ENCODE data around the gene SEC14L1. TPM values are rescaled to one million over a fixed set of nuclear protein-coding genes. Genes with fewer than 3 reads are reported as not detected.

SEC14L1 gene
- total RNA-seq, 1 donor from 2014 or later, result 93.2 TPM

DNA sequence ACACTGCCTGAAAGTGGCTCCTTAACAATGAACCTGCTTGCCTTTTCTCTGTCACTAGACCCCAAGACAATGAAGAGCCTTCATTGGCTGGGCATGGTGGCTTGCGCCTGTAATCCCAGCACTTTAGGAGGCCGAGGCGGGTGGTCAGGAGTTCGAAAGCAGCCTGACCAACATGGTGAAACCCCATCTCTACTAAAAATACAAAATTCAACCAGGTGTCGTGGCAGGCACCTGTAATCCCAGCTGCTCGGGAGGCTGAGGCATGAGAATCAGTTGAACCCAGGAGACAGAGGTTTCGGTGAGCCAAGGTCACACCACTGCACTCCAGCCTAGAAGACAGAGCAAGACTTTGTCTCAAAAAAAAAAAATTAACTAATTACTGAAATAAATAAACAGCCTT lies 45.3 kb upstream of the SEC14L1 start:
- no peaks in the 10 kb centered on the region for H3K9me3 ChIP-seq (ENCODE audit: insufficient read depth, low read depth, low read length)
- H2AFZ ChIP-seq (ENCODE audit: low read depth, low read length), result no peak overlapping the region
- H3K36me3 ChIP-seq (ENCODE audit: insufficient read depth, low read length), result peaks cover 28% of the 10 kb centered on the region
- Mint-ChIP-seq H3K36me3 (ENCODE audit: low read depth, unreplicated experiment) (peaks cover 25% of the 10 kb centered on the region), H3K4me1 (ENCODE audit: low read depth, unreplicated experiment) (peaks cover 7% of the 10 kb centered on the region), H3K9me3 (ENCODE audit: unreplicated experiment) (no peaks in the 10 kb centered on the region), H3K27ac (ENCODE audit: unreplicated experiment) (no peak overlapping the region), H3K4me3 (ENCODE audit: unreplicated experiment) (no peak overlapping the region), H3K27me3 (ENCODE audit: low read depth, unreplicated experiment) (no peaks in the 10 kb centered on the region)
- peaks cover 23% of the 10 kb centered on the region for H3K79me2 ChIP-seq (ENCODE audit: insufficient read depth, low read length)
- peaks cover 9% of the 10 kb centered on the region for H3K4me1 ChIP-seq (ENCODE audit: insufficient read depth, low read length)
- no peak for TF ChIP-seq EZH2 (IDR thresholded peaks at IDR 0.05; ENCODE audit: insufficient read depth, low read length)
- TF ChIP-seq, protein P1, sequence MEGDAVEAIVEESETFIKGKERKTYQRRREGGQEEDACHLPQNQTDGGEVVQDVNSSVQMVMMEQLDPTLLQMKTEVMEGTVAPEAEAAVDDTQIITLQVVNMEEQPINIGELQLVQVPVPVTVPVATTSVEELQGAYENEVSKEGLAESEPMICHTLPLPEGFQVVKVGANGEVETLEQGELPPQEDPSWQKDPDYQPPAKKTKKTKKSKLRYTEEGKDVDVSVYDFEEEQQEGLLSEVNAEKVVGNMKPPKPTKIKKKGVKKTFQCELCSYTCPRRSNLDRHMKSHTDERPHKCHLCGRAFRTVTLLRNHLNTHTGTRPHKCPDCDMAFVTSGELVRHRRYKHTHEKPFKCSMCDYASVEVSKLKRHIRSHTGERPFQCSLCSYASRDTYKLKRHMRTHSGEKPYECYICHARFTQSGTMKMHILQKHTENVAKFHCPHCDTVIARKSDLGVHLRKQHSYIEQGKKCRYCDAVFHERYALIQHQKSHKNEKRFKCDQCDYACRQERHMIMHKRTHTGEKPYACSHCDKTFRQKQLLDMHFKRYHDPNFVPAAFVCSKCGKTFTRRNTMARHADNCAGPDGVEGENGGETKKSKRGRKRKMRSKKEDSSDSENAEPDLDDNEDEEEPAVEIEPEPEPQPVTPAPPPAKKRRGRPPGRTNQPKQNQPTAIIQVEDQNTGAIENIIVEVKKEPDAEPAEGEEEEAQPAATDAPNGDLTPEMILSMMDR (IDR thresholded peaks at IDR 0.05; ENCODE audit: insufficient read depth, low read depth, low read length), result no peak
- no peak overlapping the region for H3K4me3 ChIP-seq (ENCODE audit: insufficient read depth, low read depth, low read length)
- peaks cover 5% of the 10 kb centered on the region for H4K20me1 ChIP-seq (ENCODE audit: insufficient read depth, low read length)
- DNase-seq (ENCODE audit: low read depth) (no peak), FAIRE-seq (no peak)
- H3K9ac ChIP-seq (ENCODE audit: low read length), result no peak overlapping the region
- no peak overlapping the region for H3K27ac ChIP-seq (ENCODE audit: low read depth, low read length)
- no peaks in the 10 kb centered on the region for H3K27me3 ChIP-seq (ENCODE audit: insufficient read depth, low read length)
- no peak overlapping the region for H3K4me2 ChIP-seq (ENCODE audit: low read length)

DNA sequence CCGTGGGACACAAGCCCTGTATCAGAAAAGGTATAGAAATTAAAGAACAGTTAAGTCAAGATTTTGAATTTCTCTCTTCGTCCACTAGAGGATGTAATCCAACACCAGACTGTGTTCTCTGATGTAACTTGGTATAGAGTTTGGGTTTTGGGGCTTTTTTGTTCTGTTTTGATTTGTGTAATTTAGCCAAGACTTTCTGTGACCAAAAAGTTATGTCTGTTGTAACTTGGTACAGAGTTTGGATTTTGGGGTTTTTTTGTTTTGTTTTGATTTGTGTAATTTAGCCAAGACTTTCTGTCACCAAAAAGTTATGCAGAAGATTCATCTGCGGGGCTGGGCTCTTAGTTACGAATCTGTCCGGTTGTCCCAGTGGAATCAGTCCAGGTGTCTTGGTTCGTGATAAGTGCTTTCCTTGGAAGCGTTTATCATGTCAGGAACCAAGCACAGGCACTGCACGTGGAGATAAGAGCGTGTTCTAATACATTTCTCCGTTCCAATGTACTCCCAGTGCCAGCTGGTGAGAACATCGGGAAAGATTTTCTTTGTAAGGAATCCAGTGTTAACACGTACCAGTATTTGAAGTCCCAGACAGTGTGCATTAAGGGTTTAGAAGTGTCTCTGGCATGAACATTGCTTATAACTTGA lies 44.1 kb upstream of the SEC14L1 start:
- TF ChIP-seq, protein P1 (IDR thresholded peaks at IDR 0.05; ENCODE audit: insufficient read depth, low read depth, low read length), result peak; percentile 70
- no peak for TF ChIP-seq EZH2 (IDR thresholded peaks at IDR 0.05; ENCODE audit: insufficient read depth, low read length)
- H3K9me3 ChIP-seq (ENCODE audit: insufficient read depth, low read depth, low read length), result no peaks in the 10 kb centered on the region
- peaks cover 26% of the 10 kb centered on the region for H3K36me3 ChIP-seq (ENCODE audit: insufficient read depth, low read length)
- DNase-seq (ENCODE audit: low read depth) (peak; percentile 72), FAIRE-seq (no peak)
- Mint-ChIP-seq H3K27ac (ENCODE audit: unreplicated experiment) (no peak overlapping the region), H3K4me1 (ENCODE audit: low read depth, unreplicated experiment) (peaks cover 7% of the 10 kb centered on the region), H3K27me3 (ENCODE audit: low read depth, unreplicated experiment) (no peaks in the 10 kb centered on the region), H3K9me3 (ENCODE audit: unreplicated experiment) (no peaks in the 10 kb centered on the region), H3K4me3 (ENCODE audit: unreplicated experiment) (no peak overlapping the region), H3K36me3 (ENCODE audit: low read depth, unreplicated experiment) (peaks cover 26% of the 10 kb centered on the region)
- H3K27ac ChIP-seq (ENCODE audit: low read depth, low read length), result peak overlapping the region; percentile 0
- H2AFZ ChIP-seq (ENCODE audit: low read depth, low read length), result no peak overlapping the region
- no peak overlapping the region for H3K4me2 ChIP-seq (ENCODE audit: low read length)
- peaks cover 9% of the 10 kb centered on the region for H3K4me1 ChIP-seq (ENCODE audit: insufficient read depth, low read length)
- H4K20me1 ChIP-seq (ENCODE audit: insufficient read depth, low read length), result peaks cover 5% of the 10 kb centered on the region
- H3K4me3 ChIP-seq (ENCODE audit: insufficient read depth, low read depth, low read length), result no peak overlapping the region
- H3K9ac ChIP-seq (ENCODE audit: low read length), result peak overlapping the region; percentile 17
- no peaks in the 10 kb centered on the region for H3K27me3 ChIP-seq (ENCODE audit: insufficient read depth, low read length)
- H3K79me2 ChIP-seq (ENCODE audit: insufficient read depth, low read length), result peaks cover 12% of the 10 kb centered on the region

DNA sequence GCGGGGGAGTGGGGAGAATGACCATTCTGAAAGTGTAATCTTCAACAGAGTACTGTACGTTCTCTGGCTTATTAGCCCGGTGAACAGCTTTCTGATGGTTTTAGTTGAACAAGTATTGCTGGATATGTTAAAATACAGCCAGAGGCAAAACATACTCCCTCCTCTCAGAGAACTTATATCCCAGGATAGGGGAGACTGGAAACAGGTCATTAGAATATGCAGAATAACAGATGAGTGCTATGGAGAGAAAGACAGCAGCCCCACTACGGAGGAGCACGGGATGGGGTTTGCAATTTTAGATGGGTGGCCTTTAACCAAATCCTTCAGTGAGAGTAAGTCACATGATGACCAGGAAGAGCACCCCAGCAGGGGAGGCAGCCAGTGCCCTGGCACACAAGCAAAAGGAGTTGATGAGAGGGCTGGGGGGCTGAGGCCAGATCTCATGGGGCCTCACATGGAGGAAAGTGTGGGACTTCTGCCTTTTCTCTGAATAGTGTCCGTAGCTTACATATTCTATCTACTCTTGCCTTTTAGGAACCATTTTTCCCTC lies 43.1 kb upstream of the SEC14L1 start:
- Histone ChIP-seq H3K4me2 (ENCODE audit: low read length) (no peak overlapping the region), H3K27ac (ENCODE audit: low read depth, low read length) (no peak overlapping the region), H3K9ac (ENCODE audit: low read length) (no peak overlapping the region), H2AFZ (ENCODE audit: low read depth, low read length) (no peak overlapping the region), H4K20me1 (ENCODE audit: insufficient read depth, low read length) (peaks cover 5% of the 10 kb centered on the region), H3K36me3 (ENCODE audit: insufficient read depth, low read length) (peaks cover 23% of the 10 kb centered on the region), H3K9me3 (ENCODE audit: insufficient read depth, low read depth, low read length) (no peaks in the 10 kb centered on the region), H3K79me2 (ENCODE audit: insufficient read depth, low read length) (peaks cover 6% of the 10 kb centered on the region), H3K27me3 (ENCODE audit: insufficient read depth, low read length) (no peaks in the 10 kb centered on the region), H3K4me1 (ENCODE audit: insufficient read depth, low read length) (peaks cover 9% of the 10 kb centered on the region), H3K4me3 (ENCODE audit: insufficient read depth, low read depth, low read length) (no peak overlapping the region)
- H3K9me3 Mint-ChIP-seq (ENCODE audit: unreplicated experiment), result no peaks in the 10 kb centered on the region
- H3K27ac Mint-ChIP-seq (ENCODE audit: unreplicated experiment), result no peak overlapping the region
- H3K4me1 Mint-ChIP-seq (ENCODE audit: low read depth, unreplicated experiment), result peaks cover 7% of the 10 kb centered on the region
- peaks cover 23% of the 10 kb centered on the region for H3K36me3 Mint-ChIP-seq (ENCODE audit: low read depth, unreplicated experiment)
- FAIRE-seq (no peak), DNase-seq (ENCODE audit: low read depth) (no peak)
- H3K4me3 Mint-ChIP-seq (ENCODE audit: unreplicated experiment), result no peak overlapping the region
- no peak for TF ChIP-seq EZH2 (IDR thresholded peaks at IDR 0.05; ENCODE audit: insufficient read depth, low read length)
- TF ChIP-seq, protein P1 (IDR thresholded peaks at IDR 0.05; ENCODE audit: insufficient read depth, low read depth, low read length), result no peak
- no peaks in the 10 kb centered on the region for H3K27me3 Mint-ChIP-seq (ENCODE audit: low read depth, unreplicated experiment)
